GM12874 (cell line): ENCODE data around the gene SNAI1.

Experiments
- TF ChIP-seq, protein P1 (sequence below): IDR thresholded peaks from 2 replicates; pipeline ENCODE4 v1.5.1; 2011; ENCODE audit warnings: low read depth, mild to moderate bottlenecking, control low read depth, low read length, moderate library complexity; ENCODE audit not compliant: insufficient read depth

SNAI1 gene

GRCh38 chr20:49955167-49955566, 27.6 kb upstream of the SNAI1 start:
- TF ChIP-seq, protein P1, sequence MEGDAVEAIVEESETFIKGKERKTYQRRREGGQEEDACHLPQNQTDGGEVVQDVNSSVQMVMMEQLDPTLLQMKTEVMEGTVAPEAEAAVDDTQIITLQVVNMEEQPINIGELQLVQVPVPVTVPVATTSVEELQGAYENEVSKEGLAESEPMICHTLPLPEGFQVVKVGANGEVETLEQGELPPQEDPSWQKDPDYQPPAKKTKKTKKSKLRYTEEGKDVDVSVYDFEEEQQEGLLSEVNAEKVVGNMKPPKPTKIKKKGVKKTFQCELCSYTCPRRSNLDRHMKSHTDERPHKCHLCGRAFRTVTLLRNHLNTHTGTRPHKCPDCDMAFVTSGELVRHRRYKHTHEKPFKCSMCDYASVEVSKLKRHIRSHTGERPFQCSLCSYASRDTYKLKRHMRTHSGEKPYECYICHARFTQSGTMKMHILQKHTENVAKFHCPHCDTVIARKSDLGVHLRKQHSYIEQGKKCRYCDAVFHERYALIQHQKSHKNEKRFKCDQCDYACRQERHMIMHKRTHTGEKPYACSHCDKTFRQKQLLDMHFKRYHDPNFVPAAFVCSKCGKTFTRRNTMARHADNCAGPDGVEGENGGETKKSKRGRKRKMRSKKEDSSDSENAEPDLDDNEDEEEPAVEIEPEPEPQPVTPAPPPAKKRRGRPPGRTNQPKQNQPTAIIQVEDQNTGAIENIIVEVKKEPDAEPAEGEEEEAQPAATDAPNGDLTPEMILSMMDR = no peak

DNA sequence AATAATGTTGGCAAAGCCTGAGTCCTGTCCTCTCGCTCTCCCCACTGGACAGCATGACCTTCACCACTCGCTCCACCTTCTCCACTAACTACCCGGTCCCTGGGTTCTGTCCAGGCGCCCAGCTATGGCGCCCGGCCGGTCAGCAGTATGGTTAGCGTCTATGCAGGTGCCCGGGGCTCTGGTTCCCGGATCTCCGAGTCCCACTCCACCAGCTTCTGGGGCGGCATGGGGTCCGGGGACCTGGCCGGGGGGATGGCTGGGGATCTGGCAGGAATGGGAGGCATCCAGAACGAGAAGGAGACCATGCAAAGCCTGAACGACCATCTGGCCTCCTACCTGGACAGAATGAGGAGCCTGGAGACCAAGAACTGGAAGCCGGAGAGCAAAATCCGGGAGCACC, 26.1 kb upstream of the SNAI1 start:
- TF ChIP-seq, protein P1 = no peak

GRCh38 chr20:49961413-49961812, 21.4 kb upstream of the SNAI1 start:
- TF ChIP-seq, protein P1 = no peak

- TF ChIP-seq, protein P1 = peak; percentile 73
Measured at GRCh38 chr20:49964964-49965780, 17.6 kb upstream of the SNAI1 start.

DNA sequence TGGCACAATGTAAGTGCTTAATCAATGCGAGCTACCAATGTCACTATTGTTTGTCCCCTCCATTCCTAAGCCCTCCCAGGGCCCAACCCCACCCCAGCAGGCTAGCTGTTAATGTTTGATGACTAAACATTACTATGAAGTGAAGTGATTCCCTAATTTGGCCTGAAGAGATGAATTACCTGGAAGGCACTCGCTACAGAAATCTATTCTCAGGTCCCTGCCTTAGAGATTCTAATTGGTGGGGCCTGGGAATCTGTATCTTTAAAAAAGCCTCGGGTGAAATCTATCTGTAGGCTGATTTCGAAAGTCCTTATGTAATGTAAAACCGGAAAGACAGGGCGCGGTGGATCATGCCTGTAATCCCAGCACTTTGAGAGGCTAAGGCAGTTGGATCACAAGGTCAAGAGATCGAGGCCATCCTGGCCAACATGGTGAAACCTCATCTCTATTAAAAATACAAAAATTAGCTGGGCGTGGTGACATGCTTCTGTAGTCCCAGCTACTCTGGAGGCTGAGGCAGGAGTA, 16.9 kb upstream of the SNAI1 start:
- TF ChIP-seq, protein P1 = no peak

GRCh38 chr20:49966861-49967260, 15.9 kb upstream of the SNAI1 start:
- TF ChIP-seq, protein P1 = no peak

- TF ChIP-seq, protein P1 = no peak
Measured at GRCh38 chr20:49969234-49969633, 13.5 kb upstream of the SNAI1 start.
